GM19438 (cell line): ENCODE results near the gene OR52K2.
A peak's percentile ranks its signal among the peaks of the same experiment; 100 is the strongest.
"Not testable (repeated sequence)": the region's sequence is repeated elsewhere in the genome, so short reads cannot be mapped to it uniquely, and the experiment has no call there.

Experiments
- ATAC-seq: cut with Tn5 transposase; IDR thresholded peaks from one replicate; pipeline ENCODE4 v1.9.1; 2021; ENCODE audit warnings: low read depth; ENCODE audit not compliant: unreplicated experiment

The OR52K2 gene

DNA sequence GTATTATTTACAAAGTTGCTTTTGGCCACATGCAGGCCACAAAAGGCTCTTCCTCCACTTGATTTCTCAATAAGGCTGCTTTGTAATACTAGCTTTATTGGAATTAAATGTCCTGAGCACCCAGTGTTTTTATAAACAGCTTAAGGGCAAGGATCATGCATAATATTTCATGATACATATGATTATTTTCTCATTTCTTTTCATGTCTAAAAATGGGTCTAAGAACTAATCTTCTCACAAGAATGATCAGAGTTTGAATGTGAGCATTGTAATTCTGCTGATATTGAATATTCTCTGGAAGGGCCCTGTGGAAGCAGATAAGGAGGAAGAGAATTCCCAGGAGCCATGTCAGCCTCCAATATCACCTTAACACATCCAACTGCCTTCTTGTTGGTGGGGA lies at the start of gene OR52K2:
TSS of gene OR52K2 (plus strand) at position 301 of the 400 bp plus-strand sequence. CDS start at position 346, 45 bp downstream.
- no peak for ATAC-seq

DNA sequence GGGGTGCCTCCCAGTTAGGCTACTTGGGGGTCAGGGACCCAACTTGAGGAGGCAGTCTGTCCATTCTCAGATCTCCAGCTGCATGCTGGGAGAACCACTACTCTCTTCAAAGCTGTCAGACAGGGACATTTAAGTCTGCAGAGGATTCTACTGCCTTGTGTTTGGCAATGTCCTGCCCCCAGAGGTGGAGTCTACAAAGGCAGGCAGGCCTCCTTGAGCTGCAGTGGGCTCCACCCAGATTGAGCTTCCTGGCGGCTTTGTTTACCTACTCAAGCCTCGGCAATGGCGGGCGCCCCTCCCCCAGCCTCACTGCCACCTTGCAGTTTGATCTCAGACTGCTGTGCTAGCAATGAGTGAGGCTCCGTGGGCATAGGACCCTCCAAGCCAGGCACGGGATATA lies 42.9 kb upstream of the OR52K2 start:
- ATAC-seq, result not testable (repeated sequence)

DNA sequence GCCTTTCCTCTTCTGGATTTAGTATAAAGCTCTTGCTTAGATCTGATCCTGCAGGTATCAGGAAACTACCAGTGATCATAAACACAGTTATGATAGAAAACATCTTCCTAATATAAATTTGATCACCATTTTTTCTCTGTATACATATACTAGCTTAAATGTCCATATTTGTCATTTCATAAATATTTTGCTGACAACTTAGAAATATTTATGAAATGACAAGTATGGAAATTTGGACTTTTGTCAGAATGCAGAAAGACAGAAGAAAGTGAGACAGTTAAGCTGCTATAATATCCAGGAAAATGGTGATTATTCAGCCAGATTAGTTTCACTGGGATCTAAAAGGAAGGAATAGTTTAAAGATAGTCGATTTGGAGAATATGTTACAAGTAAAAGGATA lies 32.8 kb upstream of the OR52K2 start:
- ATAC-seq, result no peak

DNA sequence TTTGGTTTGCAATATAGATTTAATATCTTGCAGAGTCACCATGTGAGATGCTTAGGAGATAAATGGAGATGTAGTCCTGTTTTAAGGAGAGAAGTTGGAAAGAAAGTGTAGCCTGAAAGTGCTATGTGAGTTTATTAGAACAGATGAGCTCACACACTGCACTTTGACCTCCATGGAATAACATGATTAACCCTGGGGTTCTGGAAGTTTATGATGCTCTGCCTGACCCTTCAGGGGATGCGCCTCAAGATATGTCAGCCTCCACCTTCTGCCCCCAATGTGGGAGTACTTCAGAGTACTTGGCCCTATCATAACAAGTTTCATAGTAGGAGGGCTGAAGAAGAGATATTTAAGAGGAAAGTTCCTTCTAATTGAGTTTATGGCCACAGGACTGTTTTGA lies 32.3 kb upstream of the OR52K2 start:
- no peak for ATAC-seq

DNA sequence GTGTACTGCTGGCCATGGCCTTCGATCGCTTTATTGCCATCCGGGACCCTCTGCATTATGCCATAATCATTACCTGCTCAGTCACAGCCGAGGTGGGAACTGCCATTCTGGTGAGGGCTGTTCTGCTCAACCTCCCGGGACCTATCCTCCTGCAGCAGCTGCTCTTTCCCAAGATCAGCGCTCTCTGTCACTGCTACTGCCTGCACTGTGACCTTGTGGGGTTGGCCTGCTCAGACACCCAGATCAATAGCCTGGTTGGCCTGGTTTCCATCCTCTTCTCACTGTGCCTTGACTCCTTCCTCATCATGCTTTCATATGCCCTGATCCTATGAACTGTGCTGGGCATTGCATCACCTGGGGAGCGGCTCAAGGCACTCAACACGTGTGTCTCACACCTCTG lies 30.7 kb upstream of the OR52K2 start:
- ATAC-seq, result no peak

DNA sequence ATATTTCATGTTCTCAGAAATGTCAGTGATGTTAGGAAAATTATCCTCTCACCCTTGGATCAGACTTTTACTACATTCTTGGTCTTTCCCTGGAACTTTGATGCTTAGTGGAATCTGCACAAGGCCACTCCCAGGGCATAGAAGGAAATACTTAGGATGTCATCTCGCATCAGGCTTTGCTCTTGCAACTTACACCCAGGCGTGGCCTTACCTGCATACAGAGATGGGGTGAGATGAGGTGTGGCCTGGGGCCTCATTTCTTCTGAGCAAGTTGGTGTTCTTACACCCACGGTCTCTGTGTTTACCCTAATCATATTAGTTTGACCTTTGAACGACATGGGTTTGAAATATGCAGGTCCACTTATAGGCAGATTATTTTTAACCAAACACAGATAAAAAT lies 19.0 kb upstream of the OR52K2 start:
- no peak for ATAC-seq

DNA sequence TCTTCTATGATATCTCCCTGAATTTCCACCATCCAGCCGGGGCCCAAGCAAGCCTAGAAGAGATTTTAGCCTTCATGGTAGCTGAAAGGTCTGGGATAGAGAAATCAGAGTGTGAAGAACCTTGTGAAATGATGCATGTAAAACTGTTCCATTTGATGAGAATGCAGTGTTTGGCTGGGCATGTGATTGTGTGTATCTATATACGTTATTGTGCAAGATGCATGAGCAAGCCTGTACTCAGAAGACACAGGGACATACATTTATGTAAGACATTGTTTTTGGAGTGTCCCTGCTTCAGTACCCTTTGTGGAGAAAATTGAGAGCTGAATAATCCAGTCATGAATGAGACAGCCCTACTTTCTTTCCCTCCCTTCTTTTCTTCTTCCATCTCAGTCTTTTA lies 15.2 kb upstream of the OR52K2 start:
- no peak for ATAC-seq

DNA sequence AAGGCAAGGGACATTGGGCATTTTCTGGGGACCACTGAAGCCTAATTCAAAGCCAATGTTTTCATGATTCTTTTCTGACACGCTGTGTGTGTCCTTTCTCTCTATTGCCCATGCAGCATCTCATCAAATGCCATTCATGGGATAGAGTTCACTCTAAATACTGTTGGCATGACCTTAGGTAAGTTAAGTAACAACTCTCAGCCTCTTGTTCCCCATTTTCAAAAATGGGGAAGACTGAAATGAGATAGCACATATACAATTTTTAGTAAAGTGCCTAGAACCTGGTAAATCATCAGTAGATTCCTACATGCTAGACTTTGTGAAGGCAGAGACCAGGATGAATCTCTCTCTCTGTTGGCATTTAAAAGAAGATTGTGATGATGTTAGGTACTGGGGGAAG lies 12.7 kb upstream of the OR52K2 start:
- ATAC-seq, result no peak

DNA sequence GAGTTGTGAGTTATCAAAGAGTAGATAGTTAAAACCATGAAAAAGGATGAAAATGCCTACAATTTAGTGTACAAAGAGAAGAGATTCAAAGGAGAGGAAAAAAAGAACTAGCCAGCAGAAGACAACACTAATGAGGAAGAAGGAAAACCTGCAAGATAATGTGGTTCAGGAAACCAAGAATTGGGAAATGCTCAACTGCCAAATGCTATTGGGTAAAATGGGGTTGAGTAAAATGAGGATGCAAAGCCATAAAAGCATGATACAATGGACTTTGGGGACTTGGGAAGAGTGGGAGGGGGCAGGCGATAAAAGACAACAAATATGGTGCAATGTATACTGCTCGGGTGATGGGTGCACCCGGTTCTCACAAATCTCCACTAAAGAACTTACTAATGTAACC lies 7.6 kb upstream of the OR52K2 start:
- ATAC-seq, result no peak

DNA sequence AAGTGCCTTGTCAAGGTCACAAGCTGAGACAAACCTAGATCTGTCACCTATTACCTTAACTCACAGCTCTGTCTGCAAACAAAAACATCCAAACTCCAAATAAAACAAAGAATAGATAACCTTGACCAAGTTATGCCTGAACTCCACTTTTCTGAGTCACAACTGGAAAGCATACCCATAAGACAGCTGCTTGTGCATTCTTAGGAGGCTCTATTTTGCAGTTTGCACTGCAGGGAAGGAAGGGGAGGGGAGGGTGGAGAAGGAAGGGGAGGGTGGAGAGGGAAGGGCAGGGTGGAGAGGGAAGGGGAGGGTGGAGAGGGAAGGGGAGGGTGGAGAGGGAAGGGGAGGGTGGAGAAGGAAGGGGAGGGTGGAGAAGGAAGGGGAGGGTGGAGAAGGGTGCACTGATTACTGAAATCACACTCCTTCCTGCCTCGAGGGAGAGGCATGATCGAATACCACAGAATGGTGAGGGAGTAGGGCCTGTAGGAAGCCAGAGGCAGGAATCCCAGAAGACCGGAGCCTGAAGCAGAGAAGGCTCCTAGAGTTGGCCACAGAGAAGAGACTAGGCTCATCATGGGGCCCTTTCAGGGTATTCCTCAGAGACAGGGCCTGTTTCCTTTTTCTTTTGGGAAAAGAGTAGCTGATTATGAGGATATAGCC lies 5.7 kb upstream of the OR52K2 start:
- no peak for ATAC-seq

DNA sequence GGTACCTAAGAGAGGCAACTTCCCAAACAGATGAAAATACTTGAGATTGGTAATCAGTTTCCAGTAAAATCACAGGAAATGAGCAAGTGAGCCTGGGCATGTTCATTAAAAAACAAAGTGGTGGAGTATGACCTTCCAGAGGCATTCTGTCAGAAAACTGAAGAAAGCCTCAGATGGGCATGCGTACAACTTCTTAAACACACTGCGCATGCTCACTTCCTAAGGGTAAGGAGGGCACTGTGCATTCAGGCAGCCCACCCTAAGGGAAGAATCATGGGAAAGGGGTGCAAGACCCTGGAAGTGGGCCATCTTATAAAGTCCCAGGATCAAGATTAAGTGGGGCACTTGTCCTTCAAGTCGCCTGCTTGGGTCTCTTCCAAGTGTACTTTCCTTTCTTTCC lies 4.0 kb downstream of the OR52K2 start:
- no peak for ATAC-seq

DNA sequence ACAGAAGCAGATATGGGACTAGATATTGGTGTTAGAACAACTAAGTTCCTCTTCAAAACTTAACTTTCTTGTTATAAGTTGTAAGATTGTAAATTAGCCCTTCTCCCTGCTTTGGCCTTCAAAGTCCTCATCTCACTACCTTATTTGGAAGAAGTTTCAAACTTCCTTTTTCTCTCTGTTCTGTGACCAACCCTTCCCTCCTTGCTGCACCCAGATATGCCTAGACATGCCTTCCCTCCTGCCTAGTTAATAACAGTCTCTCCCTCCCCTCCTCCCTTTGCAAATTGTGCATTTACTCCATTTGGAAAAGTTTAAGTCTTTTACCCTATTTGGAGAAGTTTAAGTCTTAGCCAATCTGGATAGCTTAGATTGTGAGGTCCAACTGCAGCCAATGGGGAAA lies 4.9 kb downstream of the OR52K2 start:
- no peak for ATAC-seq

DNA sequence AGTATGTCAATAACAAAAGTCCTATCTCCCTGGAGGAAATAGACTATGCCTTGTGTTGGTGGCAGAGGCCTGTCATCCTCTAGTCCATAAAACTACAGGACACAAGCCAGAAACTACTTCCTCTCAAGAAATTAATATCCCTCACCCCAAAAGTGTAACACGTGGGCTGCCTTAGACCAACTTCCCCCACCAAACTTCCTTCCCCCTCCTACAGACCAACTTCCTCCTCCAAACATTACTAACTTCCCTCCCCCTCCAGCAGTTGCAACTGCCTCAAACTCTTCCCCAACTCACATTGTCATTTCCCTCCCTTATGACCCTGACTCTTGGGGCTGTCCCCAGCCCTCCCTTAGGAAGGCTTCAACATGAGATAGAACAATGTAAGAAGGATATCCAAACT lies 6.3 kb downstream of the OR52K2 start:
- ATAC-seq, result no peak

DNA sequence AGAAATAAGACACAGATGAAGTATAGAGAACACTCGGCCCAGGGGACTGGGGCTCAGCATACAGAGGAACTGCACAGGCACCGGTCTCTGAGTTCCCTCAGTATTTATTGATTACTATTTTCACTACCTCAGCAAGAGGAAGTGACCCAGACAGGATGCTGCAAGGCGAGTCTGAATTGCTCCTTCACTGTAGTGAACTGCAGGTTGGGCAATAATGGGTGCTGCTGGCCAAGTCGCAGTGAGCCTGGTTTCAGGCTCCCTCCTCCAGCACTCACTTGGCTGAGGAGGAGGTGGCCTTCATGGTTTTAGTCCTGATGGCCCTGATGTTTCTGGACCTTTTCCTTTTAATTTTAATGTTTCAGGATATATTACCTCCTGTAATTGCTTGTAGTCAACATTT lies 10.4 kb downstream of the OR52K2 start:
- ATAC-seq, result peak; percentile 87

DNA sequence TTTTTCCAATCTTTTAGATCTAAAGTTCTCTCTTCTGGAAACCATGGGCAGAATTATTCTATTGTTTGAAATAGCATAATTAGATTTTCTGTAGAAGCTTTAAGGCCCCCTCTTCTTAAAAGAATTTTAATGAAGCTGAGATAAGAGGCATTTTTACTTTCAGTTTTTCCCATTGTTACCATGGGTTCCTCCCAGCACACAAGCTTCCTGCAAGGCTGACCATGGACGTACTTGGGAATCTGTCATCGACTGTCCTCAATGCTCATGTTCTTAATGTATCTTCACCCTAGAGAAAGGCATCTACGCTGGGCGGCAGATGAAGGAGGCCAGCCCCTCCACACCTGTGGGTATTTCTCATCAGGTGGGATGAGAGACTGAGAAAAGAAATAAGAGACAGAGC lies 11.1 kb downstream of the OR52K2 start:
- ATAC-seq, result no peak

DNA sequence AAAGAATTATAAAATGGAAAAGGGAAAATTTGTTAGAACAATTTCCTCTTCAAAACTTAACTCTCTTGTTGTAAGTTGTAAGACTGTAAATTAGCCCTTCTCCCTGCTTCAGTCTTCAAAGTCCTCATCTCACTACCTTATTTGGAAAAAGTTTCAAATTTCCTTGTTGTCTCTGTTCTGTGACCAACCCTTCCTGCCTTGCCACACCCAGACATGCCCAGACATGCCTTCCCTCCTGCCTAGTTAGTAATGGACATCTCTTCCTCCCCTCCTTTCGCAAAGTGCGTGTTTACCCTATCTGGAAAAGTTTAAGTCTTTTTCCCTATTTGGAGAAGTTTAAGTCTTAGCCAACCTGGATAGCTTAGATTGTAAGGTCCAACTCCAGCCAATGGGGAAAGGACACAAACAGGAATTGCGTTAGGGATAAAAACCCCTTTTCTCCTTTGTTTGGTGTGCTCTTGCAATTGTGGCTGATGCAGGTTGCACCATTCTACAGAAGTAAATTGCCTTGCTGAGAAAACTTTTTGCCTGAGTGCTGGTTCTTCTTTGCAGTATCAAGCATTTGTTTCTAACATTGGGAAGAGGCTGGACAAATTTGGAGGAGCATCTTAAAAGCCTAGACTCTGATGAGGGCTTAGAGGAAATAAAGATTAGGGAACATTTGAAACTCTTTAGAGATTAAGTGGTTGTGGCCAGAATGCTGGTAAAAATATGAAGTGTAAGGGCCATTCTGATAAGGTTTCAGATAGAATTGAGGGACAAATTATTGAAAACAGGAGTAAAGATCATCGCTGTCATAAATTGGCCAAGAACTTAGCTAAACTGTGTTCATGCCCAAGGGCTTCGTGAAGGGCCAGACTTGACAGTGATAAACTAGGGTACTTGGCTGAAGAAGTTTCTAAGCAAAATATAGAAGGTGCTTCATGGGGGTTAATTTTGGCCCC lies 15.4 kb downstream of the OR52K2 start:
- ATAC-seq, result no peak

DNA sequence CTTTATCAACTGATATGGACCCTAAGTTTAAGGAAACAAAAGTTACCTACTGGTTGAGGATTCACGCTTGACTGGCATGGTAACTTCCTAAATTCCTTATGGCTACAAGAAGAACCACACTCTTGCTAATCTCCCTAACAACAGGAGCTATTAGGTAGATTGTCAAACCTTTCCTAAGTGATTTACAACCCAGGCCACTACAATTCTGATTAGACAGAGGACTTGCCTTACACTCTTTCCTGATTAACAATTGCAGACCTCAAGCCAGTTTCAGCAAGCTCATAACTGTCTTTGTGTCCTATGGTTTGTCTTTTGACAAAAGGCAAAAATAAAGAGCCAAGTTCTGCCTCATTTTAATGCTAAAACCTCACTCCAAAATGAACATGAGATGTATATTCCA lies 16.3 kb downstream of the OR52K2 start:
- no peak for ATAC-seq

DNA sequence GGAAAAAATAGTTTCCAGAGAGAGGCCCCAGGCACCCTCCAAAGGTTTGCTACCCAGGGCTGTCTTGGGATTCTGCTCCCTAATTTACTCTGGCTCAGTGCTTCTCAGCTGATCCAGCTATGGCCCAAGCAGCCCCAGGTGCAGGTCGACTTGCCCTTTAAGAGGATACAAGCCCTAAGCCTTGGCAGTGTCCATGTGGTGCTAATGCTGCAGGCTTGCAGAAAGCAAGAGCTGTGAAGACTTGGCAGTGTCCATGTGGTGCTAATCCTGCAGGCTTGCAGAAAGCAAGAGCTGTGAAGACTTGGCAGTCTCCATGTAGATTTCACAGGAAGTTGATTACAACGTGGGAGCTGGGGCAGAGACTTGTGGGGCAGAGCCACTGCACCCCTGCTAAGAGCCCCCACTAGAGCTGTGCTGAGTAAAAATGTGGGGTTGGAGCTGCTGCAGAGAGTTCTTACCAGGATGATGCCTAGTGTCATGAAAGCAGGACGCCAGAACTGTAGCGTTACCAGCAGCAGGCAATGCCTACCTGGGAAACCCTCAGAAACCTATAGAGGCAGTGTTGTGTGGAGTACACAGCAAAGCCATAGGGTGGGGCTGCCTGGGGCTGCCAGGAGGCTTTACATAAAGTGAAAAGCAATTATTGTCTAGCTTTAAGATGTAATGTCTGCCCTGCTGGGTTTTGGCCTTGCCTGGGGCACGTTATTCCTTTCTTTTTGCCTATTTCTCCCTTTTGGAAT lies 17.2 kb downstream of the OR52K2 start:
- no peak for ATAC-seq

DNA sequence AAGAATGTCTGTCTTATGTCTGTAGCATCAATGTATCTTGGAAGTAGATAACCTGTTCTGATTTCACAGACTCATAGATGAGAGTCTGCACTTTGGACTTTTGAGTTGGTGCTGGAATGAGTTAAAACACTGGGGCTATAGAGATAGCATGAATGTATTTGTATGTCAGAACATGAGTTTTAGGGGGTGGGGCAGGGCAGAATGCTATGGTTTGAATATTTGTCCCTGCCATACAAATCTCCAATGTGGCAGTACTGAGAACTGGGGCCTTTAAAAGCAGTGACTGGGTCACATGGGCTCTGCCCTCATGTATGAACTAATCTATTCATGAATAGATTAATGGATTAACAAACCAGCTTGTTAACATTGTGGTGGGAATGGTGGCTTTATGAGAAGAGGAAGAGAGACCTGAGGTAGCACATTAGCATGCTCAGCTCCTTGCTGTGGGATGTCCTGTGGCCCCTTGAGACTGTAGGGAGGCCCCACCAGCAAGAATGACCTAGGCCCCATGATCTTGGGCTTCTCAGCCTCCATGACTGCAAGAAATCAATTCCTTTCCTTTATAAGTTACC lies 17.9 kb downstream of the OR52K2 start:
- peak; percentile 81 for ATAC-seq

DNA sequence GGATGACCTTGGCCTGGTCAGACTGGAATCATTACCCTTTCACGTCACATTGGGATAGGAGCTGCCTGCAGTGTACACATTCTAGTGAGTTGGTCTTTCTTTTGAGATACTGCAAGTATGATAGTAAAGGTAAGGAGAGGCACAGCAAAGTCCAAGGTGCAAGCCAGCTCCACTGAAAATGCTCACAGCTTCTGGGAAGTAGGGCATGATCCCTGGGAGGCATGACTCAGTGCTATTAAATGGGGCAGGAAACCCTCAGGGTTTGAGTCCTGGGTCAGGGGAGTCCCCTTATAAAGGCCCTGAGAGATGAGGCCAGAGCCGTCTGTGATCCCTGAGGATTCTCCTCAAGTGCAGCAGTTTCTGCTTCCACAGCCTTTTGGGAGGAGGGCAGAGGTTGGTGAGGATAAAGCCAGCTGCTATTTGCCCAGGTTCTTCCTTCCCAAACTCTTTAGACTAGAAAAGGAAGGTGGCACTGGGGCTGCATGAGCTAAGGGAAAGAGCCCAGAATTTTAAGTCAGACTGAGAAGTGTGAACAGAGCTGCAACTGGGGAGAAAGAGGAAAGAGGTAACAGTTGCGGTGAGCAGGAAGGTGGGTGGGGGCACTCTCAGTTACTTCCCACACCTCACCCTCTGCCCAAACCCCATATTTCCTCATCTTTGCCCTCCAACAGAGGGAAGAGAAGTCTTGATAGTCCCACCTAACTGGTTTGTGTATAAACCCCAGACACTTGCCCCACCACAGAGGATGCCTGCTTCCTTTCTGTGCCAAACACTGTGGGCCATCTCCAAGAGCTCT lies 18.9 kb downstream of the OR52K2 start:
- no peak for ATAC-seq
